Measurements from ENCODE around the gene FUS.
"Not testable (repeated sequence)": the region's sequence is repeated elsewhere in the genome, so short reads cannot be mapped to it uniquely, and the experiment has no call there.

FUS gene

GRCh38 chr16:31143011-31143693 is 36.8 kb upstream of the FUS start:
- no peak for ATAC-seq
- TF ChIP-seq CREB5 (CRISPR knock-in tag; IDR thresholded peaks at IDR 0.05; ENCODE audit: low read depth) (no peak), TSHZ2 (CRISPR knock-in tag; IDR thresholded peaks at IDR 0.05) (no peak), CSDC2 (CRISPR knock-in tag; IDR thresholded peaks at IDR 0.05) (no peak), ESRRG (CRISPR knock-in tag; IDR thresholded peaks at IDR 0.05) (no peak), GLIS3 (CRISPR knock-in tag; IDR thresholded peaks at IDR 0.05) (no peak), PATZ1 (CRISPR knock-in tag; IDR thresholded peaks at IDR 0.05; ENCODE audit: borderline replicate concordance) (no peak), ZFP3 (CRISPR knock-in tag; IDR thresholded peaks at IDR 0.05) (no peak), ZC3H10 (CRISPR knock-in tag; IDR thresholded peaks at IDR 0.05) (no peak), PPARA (CRISPR knock-in tag; IDR thresholded peaks at IDR 0.05; ENCODE audit: borderline replicate concordance) (no peak), OSR1 (CRISPR knock-in tag; IDR thresholded peaks at IDR 0.05) (no peak), TOX (CRISPR knock-in tag; IDR thresholded peaks at IDR 0.05; ENCODE audit: borderline replicate concordance) (no peak), ISL1 (CRISPR knock-in tag; IDR thresholded peaks at IDR 0.05) (no peak), BACH2 (CRISPR knock-in tag; IDR thresholded peaks at IDR 0.05; ENCODE audit: borderline replicate concordance) (no peak), ZNF70 (CRISPR knock-in tag; IDR thresholded peaks at IDR 0.05) (no peak), ARNTL (CRISPR knock-in tag; IDR thresholded peaks at IDR 0.05; ENCODE audit: borderline replicate concordance, low read depth) (no peak), RARB (CRISPR knock-in tag; IDR thresholded peaks at IDR 0.05) (no peak)

GRCh38 chr16:31143694-31144148 is 36.2 kb upstream of the FUS start:
- TF ChIP-seq OSR1 (CRISPR knock-in tag; IDR thresholded peaks at IDR 0.05) (no peak), TSHZ2 (CRISPR knock-in tag; IDR thresholded peaks at IDR 0.05) (no peak), CSDC2 (CRISPR knock-in tag; IDR thresholded peaks at IDR 0.05) (no peak), CREB5 (CRISPR knock-in tag; IDR thresholded peaks at IDR 0.05; ENCODE audit: low read depth) (no peak), SNAI2 (CRISPR knock-in tag; IDR thresholded peaks at IDR 0.05) (no peak), TCF4 (CRISPR knock-in tag; IDR thresholded peaks at IDR 0.05; ENCODE audit: borderline replicate concordance) (no peak), ZNF8 (CRISPR knock-in tag; IDR thresholded peaks at IDR 0.05) (no peak), ZNF70 (CRISPR knock-in tag; IDR thresholded peaks at IDR 0.05) (no peak), ZFP3 (CRISPR knock-in tag; IDR thresholded peaks at IDR 0.05) (no peak), POU6F1 (CRISPR knock-in tag; IDR thresholded peaks at IDR 0.05; ENCODE audit: borderline replicate concordance, low read depth) (no peak), PATZ1 (CRISPR knock-in tag; IDR thresholded peaks at IDR 0.05; ENCODE audit: borderline replicate concordance) (no peak), ESRRG (CRISPR knock-in tag; IDR thresholded peaks at IDR 0.05) (no peak), ZFP30 (CRISPR knock-in tag; IDR thresholded peaks at IDR 0.05) (no peak)
- no peak for ATAC-seq

- not testable (repeated sequence) for ATAC-seq
Observed at GRCh38 chr16:31144418-31144817, 35.5 kb upstream of the FUS start.
